ENCODE data around the gene GTF3C4.
"Not testable (repeated sequence)": the region's sequence is repeated elsewhere in the genome, so short reads cannot be mapped to it uniquely, and the experiment has no call there.

GTF3C4 gene

DNA sequence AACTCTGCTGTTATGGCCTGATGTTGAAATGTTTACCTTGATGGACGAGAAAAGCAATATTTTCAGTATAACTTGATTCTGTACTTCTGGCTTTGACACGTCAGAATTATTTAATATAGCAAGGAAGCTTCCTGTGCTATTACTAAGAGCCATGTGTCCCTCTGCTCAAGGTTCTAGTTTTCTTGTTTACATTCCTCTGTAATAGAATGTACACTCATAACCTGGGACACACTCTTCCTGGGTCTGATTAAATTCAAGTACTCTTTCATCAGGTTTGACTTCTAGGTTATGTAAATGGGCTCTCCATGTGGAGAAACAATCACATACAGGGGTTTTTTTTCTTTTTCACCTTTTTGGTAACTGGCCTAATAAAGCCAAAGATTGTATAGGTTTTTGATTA, 33.1 kb downstream of the GTF3C4 start:
- DNase-seq (ENCODE audit: low spot score), result no peak

DNA sequence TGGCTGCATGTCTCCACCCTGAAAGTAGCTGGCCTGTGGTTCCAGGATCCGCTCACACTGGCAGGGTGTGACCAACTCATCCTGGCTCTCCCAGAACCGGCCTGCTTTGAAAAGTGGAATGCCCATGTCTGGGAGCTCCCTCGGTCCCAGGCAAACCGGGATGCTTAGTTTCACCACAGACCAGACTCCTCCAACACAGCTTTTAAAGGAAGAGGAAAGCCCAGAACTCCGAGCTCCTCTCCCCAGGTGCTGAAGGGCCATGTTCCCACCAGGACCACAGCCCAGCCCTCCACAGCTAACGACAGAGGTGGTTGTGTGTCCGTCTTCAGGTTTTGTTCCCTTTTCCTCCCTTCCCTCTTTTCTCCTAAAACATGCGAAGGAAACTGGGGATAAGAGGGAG, 38.0 kb downstream of the GTF3C4 start:
- DNase-seq (ENCODE audit: low spot score), result no peak

DNA sequence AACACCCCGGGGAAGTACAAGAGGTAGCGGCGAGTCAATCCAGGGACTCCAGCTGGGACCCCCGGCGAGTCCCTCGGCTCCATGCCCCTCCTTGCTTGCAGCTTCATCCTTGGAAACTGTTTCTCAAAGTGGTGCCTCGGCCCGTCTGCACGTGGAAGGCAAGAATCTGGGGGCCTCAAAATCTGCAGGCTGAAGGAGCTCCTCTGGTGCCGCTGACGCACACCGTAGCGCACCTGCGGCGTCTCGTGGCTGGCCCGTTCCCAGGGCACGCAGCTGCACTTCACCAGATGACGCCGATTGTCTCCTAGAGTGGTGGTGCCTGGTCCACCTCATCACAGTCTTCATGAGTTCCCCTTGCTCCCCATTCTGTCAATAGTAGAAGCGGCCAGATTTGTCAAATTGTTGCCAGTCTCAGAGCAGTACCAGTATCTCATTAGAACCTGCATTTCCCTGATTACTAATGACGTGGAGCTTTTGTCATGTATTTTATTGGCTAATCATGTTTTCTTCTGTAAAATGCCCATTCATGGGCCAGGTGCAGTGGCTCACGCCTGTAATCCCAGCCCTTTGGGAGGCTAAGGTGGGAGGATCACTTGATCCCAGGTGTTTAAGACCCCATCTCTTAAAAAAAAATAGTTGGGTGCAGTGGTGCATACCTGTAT, 38.6 kb downstream of the GTF3C4 start:
- DNase-seq (ENCODE audit: low spot score), result no peak

DNA sequence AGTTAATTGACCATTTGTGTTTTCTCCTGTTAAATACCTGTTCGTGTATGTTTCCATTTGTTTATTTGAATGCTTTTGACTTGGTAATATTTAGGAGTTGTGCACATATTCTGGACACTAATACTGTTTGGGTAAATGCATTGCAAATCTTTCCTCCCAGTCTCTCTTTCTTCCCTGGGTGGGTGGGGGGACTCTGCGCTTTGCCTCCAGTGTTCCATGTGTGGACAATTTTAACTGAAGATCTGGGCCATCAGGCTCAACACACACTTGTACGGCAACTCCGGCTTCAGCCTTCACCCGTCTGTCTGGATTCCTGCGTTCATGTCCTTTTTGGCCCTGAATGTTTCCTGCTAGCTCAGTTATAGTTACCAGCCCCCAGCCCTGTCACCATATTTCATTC, 40.1 kb downstream of the GTF3C4 start:
- no peak for DNase-seq (ENCODE audit: low spot score)

DNA sequence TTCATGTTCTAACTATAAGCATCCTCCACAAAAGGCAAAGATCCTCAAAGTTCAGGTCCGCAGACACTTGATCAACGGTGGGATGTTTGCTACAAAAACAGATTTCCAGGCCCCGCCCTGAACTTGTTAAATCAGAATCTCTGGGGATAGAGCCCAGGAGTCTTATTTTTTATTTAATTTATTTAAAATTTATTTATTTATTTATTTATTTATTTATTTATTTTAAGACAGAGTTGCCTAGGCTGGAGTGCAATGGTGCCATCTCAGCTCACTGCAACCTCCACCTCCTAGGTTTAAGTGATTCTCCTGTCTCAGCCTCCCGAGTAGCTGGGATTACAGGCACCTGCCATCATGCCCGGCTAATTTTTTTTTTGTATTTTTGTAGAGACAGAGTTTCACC, 40.9 kb downstream of the GTF3C4 start:
- DNase-seq (ENCODE audit: low spot score), result not testable (repeated sequence)

DNA sequence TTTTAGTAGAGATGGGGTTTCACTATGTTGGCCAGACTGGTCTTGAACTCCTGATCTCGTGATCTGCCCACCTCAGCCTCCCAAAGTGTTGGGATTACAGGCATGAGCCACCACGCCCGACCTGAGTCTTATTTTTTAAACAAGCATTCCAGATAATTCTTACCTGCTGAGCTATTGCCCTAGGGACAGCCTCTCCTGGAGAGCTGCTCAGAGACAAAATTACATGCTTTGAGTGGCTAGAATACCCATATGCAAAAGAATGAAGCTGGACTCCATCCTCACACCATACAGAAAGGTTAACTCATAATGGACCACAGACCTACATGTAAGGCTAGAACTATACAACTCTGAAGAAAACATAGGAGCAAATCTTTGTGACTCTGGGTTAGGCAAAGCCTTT, 41.6 kb downstream of the GTF3C4 start:
- no peak for DNase-seq (ENCODE audit: low spot score)

DNA sequence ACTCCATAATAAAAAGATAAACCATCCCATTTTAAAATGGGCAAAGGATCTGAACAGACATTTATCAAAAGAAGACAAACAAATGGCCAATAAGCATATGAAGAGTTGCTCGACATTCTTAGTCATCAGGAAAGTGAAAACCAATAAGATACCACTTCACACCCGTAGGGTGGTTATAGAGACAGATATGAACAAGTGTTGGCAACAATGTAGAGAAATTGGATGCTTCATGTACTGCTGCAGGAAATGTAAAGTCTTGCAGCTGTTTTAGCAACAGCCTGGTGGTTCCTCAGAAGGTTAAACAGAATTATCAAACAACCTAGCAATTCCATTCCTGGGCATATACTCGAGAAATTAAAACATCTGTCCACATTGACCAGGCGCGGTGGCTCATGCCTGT, 42.5 kb downstream of the GTF3C4 start:
- no peak for DNase-seq (ENCODE audit: low spot score)

DNA sequence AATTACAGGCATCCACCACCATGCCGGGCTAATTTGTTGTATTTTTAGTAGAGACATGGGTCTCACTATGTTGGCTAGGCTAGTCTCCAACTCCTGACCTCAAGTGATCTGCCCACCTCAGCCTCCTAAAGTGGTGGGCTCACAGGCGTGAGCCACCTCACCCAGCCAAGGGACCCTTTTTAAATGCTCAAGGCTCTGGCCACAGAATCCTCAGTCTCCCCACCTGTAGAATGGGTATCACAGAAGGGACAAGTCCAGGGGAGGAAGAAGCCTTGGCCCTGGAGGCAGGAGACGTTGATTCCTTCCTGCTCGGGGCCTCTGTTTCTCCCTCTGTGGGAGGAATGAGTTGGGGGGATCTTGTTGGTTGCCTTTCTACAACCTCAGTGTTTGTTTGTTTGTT, 45.7 kb downstream of the GTF3C4 start:
- no peak for DNase-seq (ENCODE audit: low spot score)

DNA sequence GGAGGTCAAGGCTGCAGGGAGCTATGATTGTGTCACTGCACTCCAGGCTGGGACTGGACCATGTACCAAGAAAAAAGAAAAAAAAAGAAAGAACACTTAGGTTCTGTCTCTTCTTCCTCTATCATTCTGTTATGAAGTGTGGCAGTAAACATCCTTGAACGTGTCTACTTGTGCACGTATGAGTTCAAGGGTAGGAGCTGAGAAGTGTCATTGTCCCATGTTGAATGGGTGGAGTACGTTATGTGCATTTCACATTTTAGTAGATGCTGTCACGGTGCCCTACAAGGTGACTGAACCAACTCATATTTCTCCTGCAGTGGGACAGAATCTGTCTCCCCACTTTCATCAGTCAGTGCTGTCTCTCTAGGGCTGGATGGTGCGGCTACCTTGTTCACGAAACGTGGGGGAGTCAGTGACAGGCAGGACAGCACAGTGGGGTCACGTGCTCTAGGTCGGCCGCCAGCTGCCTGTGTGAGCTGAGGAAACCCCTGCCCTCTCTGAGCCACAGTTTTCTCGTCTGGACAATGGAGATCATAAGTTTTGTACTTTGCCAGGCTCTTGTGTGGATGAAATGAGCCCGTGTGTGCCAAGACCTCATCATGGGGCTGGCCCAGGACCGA, 47.2 kb downstream of the GTF3C4 start:
- no peak for DNase-seq (ENCODE audit: low spot score)

DNA sequence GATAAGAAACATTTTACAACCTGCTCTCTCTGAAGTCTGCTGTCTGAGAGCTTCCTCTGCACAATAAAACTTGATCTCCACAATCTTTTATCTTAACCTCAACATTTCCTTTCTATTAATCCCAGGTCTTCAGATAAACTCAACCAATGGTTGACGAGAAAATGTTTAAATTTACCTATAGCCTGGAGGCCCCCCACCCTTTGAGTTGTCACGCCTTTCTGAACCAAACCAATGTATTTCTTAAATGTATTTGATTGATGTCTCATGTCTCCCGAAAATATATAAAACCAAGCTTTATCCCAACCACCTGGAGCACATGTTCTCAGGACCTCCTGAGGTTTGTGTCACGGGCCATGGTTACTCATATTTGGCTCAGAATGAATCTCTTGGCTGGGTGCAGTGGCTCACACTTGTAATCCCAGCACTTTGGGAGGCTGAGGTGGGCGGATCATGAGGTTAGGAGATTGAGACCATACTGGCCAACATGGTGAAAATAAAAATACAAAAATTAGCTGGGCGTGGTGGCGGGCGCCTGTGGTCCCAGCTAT, 48.2 kb downstream of the GTF3C4 start:
- not testable (repeated sequence) for DNase-seq (ENCODE audit: low spot score)

DNA sequence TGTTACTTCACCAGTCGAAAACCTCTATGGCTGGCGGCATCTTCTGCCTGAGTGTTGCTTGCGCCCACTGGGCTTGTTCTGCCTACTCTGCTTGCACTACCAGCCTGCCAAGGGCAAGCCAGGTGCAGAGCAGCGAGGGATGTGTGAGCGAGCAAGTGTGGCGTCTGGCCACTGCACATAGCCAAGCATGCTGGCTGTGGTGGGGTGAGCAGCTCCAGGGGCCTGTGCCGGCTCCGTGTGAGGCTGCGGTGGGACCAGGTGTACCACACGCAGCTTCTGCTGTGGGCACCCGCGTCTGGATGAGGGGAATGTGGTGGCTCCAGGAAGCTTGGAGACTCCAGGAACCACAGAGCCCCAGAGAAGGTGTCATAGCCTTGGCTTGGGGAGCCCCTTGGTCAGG, 51.4 kb downstream of the GTF3C4 start:
- DNase-seq (ENCODE audit: low spot score), result no peak

DNA sequence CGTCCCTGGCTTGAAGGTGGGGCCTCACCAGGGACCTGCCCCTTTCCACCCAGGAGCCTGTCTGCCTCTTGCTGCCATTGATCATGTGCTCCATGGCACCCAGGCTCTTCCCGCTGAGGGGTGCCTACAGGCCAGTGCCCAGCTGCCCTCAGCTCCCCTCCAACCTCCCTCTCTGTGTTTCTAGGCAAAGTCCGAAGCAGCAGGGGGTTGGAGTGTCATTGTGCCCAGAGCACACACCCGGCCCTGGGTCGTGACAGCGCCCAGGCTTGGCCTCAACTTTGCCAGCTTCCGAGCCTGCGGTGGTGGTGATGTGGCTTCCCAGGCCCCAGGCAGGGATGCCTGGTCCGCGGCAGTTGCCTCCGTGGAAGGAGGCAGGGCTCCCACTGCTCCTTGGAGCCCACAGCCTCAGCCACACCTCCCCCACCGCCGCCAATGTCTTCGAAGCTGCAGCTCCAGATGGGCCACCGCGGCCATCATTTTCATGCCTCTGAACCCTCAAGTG, 52.4 kb downstream of the GTF3C4 start:
- DNase-seq (ENCODE audit: low spot score), result no peak

DNA sequence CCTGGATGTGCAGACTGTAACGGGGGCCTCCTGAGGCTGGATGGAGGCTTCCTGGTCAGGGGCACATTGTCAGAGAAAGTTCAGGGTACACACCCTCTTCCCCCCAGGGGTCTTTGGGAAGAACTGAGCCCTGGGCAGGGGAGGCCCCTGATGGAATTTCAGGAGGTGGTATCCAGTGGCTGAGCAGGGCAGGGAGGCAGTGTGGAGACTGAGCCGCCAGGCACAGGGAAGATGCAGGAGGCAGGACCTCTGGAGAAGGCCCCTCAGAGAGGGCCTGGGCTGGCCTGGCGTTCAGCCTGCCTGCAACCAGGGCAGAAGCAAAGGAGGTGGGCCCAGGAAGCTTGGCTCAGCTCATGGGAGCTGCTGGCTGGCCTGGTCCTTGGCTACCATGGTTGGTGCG, 53.5 kb downstream of the GTF3C4 start:
- DNase-seq (ENCODE audit: low spot score), result no peak

DNA sequence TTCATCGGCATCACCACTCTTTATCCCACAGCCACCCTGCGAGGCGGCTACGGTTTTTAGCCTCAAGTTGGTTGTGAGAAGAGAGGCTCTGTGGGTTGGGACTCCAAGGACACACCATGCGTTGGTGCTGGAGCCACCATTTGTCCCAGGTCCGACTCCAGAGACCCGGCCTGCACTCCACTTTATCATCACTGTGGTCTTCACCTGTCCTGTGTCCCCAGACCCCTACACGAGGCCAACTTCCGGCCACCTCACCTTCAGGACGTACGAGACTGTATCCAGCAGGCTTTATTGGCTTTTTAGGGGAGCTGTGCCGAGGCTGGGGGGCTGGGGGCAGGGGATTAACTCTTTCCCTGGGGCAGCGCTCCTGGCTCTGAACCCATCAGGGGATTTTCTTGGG, 55.0 kb downstream of the GTF3C4 start:
- DNase-seq (ENCODE audit: low spot score), result no peak

DNA sequence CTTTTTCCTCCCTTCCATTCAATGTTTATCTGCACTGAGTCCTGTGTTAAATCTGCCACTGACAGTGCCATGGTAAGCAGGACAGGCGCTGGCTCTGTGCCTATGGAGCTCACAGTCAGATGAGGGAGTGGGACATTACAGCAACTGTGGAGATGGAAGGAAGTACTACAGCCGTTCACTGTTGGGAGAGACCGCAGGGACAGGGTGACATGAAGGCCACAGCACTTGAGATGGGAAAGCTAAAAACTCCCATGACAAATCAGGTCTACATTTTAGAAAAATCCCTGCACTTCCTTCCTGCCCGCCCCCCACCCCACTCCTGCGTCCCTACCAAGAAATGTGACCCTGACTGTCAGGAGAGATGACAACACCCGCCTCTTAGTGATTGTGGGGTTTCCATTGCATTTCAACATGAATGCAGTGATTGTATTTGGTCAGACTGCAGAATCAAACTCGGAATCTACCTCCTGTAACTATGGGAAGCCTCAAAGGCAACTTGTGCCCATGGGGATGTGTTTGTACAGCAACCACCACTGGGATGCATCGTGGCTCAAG, 56.4 kb downstream of the GTF3C4 start:
- no peak for DNase-seq (ENCODE audit: low spot score)

DNA sequence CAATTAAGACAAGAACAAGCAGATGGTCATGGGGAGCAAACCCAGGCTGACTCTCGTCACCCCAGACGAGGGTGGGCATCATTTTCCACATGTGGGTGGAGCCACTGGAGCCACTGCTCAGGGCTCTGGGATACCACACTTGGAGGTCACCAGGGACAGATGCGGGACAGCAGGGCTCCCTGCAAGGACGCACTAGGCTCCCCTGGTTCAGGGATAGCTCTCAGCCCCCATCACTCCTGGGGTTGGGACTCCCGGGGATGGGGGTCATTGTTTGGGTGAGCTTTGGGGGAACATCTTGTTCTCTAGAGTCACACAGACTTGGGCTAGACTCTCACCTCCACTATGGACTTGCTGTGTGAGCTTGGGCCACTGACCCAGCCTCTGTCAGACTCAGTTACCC, 57.8 kb downstream of the GTF3C4 start:
- DNase-seq (ENCODE audit: low spot score), result no peak

DNA sequence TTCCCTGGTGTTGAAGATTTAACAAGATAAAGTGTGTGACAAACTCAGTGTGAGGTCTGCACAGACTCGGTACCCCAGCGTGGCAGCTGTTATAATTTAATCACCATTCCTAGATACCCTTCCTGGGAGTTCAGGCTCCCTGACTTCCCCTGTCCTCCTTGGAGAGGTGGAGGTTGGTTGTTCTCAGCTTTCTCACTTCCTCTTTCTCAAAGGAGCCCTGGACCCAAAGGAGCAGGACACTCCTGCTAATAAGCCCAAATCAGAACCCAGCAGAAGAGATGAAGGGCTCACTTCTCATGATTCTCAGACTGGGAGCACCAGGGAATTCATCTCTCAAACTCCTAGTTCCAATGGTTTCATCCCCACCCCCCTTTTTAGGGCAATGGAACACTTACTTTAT, 58.2 kb downstream of the GTF3C4 start:
- no peak for DNase-seq (ENCODE audit: low spot score)

DNA sequence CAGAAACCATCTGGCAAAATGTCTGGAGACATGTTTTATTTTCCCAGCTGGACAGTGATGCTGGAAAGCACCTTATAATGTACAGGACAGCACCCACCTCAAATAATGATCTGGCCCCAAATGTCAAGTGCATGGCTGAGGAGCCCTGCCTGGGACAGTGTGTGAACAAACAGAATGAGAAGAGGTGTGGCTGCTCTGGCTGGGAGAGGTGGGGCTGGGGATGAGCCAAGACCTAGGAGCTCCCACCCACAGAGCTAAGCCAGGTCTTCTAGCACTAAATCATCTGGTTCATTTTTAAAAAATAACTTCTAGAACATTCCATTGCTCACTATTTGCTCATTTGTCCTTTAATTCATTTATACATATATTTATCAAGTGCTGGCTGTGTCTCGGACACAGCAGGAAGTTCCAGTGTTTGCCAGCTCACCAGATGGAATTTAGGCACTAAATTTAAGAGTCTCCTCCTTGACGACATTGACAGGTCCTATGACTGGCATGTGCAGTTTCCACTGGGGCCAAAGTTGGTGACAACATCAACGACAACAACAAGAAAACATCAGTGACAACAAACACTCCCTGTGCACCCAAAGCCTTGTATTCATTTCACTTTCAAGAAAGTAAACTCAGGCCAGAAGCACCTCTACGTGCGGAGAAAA, 59.1 kb downstream of the GTF3C4 start:
- DNase-seq (ENCODE audit: low spot score), result no peak

DNA sequence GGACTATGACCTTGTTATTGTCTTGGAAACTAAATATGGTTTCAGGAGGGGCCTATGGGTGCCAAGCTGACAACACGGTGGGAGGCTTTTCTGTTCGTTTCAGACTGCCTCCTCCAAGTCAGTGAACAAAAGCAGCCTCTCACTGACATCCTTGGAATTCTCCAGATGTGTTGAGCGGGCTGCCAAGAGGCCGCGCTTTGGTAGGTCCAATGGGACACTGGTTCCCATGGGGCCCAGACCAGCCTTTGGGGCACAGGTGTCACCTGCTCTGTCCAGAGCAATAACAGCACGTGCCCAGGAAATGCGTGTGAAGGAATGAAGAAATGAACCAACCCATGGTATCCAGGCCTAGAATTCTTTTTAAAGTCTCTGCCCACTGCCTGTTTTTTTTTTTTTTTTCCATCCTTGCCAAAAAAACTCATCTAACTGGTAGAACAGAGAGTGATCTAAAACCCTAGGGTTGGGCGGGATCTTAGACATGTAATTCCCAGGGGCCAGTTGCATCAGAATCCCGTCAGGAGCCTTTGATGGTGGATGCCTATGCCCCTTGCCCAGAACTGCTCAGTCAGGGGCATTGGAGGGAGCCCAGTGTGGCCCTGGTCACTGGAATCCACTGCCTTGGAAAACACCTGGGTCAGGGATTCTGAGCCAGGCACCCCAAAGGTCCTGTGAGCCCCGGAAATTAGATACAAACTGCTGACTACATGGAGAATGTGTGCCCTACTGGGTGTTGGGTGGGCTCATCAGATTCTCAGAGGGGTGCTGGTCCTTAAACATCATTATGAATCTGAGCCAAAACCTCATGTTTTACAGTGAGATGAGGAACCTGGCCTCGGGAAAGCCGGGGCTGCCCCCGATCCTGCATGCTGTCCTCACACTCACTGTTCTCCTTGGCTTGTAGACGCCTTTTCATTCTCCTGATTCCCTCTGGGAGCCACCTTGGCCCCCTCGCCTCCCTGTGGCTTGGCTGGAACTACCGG, 60.1 kb downstream of the GTF3C4 start:
- no peak for DNase-seq (ENCODE audit: low spot score)

DNA sequence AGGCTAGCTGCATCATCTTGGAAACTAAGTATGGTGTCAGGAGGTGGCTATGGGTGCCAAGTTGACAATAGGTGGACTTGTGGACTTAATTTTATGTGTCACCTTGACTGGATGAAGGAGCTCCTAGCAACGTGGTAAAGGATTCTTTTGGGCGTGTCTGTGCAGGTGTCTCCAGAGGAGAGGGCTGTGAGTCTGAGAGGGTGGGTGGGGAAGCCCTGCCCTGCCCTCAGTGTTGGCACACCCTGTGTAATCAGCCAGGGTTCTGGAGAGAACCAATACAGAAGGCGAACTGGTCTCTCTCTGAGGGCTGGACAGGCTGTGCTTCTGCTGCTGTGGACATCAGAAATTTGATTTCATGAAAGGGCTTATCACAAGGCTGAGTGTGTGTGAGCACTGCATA, 61.0 kb downstream of the GTF3C4 start:
- no peak for DNase-seq (ENCODE audit: low spot score)

DNA sequence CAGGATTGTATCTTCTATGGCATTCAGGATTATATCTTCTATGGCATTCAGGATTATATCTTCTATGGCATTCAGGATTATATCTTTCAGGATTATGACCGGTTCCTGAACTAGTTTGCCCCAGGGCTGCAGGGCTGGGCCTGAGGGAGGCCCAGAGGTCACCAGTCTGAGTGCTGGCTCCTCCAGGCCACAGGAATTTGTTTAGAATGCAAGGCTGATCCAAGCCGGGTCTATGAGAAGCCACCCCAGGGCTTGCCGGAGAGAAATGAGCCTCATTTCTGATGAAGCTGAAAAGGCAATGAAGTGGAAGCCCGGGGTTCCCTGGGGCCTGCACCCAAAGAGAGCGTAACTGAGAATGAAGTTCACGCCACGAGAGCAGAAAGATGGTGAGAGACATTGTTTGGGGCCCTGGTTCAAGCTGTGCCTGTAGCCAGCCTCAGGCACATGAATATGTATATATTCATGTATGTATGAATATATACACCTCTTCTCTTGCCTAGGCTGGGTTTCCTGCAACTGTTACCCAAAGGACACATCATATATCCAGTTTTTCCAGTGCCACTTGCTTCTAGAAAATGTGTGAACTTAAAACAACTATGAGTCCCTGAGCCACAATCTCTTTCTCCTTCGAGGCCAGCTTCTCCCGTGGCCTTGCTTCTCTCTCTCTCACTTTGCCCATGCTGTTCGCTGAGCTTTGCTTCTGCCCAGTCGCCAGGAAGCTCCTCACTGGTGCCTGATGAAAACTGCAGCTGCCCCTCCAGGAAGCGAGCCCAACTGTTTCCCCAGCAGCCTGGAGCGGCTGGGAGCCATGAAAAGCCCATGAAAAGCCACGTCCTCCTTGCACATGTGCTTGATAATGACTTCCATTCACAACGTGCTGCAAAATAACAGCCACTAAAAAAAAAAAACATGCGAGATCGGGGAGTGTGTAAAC, 62.3 kb downstream of the GTF3C4 start:
- DNase-seq (ENCODE audit: low spot score), result no peak
